GM21717 (cell line): Measurements from ENCODE around the gene PCGF2.
"Not testable (repeated sequence)": the region's sequence is repeated elsewhere in the genome, so short reads cannot be mapped to it uniquely, and the experiment has no call there.

Experiments used
- ATAC-seq: cut with Tn5 transposase; IDR thresholded peaks from one replicate; pipeline ENCODE4 v1.9.1; 2021; ENCODE audit warnings: mild to moderate bottlenecking, moderate library complexity; ENCODE audit not compliant: unreplicated experiment

The PCGF2 gene

GRCh38 chr17:38748149-38748891 lies at the start of gene PCGF2:
PCGF2 (minus strand) TSS chr17:38748336; CDS start chr17:38740402, 7,934 bp downstream.
- no peak for ATAC-seq

DNA sequence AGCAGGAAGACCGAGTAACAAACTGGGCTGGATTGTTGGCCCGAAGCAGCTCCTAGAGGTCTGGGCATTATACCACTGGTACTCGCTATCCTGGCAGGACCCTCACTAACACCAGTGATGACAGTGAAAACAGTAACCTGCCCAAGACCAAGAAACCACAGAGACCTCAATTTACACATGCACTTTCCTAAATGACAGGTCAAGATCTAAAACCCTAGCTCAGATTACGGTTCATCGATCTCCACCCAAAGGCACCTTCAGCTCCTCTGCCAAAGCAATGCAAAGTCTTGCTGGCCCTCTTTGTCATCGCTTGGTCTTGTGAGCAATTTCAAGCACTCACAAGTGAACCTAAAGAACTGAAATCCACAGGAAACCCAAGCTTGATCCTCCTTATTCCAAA lies 49.7 kb upstream of the PCGF2 start:
- no peak for ATAC-seq

DNA sequence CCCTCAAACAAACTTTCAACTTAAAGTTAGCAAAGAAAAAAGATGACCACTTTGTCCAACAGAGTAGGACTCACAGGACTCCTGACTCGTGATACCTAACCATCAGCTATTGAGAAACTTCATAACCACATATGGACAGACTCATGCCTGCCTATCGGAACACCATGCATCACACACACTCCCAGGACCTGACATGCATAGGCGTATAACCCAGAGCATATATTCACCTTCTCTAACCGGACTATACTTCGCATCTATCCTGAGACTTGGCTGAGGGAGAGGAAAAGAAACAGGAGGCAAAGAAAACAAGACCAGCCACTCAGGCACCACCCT lies 49.0 kb upstream of the PCGF2 start:
- no peak for ATAC-seq

- ATAC-seq: no peak
Measured at GRCh38 chr17:38796451-38797157, 48.5 kb upstream of the PCGF2 start.

- no peak for ATAC-seq
Measured at GRCh38 chr17:38794221-38794620, 46.1 kb upstream of the PCGF2 start.

- ATAC-seq: no peak
Measured at GRCh38 chr17:38791162-38791561, 43.0 kb upstream of the PCGF2 start.

DNA sequence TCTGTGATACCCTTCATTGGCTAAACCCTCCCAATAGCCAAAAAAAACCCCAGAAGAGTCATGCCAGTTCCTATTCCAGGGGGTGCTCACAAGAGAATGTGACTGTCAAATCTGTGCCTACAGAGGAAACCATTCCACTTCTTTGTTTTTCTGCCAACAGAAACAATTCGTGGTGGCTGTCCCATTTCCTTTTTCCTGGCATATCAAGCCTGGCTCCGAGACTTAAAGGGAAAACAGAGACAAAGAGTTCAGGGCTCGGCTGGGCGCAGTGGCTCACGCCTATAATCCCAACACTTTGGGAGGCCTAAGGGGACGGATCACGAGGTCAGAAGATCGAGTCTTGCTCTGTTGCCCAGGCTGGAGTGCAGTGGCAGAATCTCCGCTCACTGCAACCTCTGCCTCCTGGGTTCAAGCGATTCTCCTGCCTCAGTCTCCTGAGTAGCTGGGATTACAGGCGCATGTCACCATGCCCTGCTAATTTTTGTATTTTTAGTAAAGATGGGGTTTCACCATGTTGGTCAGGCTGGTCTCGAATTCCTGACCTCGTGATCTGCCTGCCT lies 42.1 kb upstream of the PCGF2 start:
- ATAC-seq: not testable (repeated sequence)

DNA sequence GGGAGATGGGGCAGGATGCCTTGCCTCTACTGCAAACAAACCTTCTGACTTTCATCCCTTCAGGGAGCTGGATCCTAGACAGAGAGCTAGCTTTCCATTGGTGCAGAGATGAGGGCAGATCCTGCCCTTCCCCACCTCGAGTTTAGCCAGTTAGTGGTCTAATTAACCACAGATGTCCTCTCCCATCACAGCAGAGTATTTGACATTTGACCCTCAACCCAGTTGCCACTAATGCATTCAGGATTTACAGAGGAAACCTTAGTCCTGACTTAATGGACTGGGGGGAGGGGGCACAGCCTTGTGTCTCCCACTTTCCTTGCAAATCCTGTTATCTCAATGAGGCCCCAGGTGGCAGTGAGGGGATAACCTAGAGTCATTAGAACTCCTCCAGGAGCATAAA lies 41.0 kb upstream of the PCGF2 start:
- no peak for ATAC-seq

DNA sequence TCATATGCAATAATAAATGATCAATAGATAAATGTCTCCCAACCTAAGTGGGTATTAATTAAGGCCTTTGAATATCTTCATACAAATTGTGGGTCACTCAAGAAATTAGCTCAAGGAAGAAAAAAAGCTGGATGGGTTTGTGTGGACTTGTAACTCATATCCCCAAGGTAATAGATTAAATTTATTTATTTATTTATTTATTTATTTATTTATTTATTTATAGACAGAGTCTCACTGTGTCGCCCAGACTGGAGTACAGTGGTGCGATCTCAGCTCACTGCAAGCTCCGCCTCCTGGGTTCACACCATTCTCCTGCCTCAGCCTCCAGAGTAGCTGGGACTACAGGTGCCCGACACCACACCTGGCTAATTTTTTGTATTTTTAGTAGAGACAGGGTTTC lies 39.9 kb upstream of the PCGF2 start:
- ATAC-seq: not testable (repeated sequence)

DNA sequence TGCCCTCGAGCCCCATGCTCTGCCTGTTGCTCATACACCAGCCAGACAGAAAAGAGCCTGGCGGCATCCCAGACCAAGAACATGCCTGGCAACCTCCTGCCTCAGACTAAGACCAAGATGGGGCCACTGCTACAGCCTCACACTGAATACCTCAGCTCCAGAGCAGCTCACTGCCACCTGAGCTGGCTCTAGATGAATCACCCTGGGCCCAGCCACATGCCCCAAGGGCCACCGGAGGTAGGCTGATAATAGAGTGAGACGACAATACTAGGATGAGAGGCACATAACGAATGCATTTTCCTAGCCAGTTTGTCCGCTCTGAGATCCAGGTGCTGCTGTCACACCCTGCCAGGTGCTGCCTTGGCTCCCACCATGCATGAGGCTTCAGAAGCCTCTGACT lies 38.2 kb upstream of the PCGF2 start:
- ATAC-seq: no peak

- ATAC-seq: no peak
Measured at GRCh38 chr17:38783227-38783626, 35.1 kb upstream of the PCGF2 start.

DNA sequence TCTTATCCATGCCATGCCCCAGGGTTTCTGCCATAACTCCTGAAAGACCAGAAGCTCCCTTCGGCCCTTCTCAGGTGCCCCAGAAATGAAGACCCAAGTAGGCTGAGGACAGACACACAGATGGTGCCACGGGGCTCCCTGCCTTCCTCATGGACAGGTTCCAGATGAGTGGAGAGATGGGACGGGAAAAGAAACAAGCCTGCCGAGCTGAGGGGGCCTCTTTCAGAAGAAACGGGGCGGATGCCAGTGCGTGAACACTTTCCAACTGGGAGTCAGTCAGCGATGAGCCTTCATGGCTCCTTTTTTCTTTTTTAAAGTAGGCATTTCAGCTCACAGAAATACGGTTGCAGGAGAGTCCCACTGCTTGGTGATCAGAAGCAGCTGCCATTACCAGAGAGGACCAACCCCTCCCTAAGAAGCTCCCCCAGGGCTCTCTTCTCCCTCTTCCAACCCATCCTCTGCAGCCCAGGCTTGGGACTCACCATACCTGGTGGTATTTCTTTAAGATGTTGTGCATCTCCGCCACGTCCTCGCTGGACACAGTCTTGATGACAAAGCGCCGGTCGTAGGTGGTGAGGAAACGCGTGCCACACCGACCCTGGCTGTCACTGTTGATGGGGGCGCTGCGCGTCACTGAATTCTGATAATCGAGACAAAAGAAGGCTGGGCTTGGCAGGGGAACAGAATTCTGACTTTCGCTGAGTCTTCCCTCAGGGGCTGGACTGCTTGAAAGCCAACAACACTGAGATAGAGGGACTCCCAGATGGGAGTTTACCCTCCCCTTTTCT lies 32.0 kb upstream of the PCGF2 start:
- ATAC-seq: no peak

GRCh38 chr17:38777641-38778250 lies 29.6 kb upstream of the PCGF2 start:
- ATAC-seq: no peak

- no peak for ATAC-seq
Measured at GRCh38 chr17:38773258-38773657, 25.1 kb upstream of the PCGF2 start.

DNA sequence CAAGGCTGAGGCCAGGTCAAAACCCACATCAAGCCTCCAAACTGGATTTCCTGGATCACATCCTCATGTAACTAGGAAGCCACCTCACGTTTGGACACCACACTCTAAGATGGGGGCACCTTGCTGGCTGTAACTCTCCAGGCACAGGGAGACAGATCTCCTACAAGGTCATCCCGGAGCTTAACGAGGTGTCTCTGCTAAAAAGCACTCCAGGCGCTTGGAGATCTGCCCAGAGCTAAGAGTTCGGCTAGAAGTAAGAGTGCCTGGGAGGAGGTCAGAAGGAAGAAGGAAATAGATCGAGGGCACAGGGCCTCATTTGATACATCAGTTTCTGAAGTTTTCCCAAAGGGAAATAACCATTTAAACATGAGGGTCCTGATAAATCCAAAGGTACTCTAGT lies 20.3 kb upstream of the PCGF2 start:
- no peak for ATAC-seq

GRCh38 chr17:38766341-38766740 lies 18.2 kb upstream of the PCGF2 start:
- no peak for ATAC-seq

DNA sequence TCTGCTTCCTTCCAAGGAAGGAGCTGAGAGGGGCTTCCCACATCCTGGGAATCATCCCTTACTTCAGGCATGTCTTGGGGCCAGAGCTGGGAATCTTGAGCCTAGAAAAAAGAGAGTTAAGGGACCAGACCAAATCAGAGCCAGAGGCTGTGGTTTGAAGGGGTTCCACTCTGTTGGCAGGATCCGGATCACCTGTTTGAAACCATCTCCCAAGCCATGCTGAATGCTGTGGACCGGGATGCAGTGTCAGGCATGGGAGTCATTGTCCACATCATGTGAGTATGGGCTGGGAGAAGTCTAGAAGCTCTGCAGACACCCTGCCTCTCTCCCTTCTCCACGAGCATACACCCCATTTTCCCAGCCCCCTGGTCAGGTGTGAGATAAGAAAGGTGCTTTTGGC lies 14.1 kb upstream of the PCGF2 start:
- ATAC-seq: no peak

- ATAC-seq: no peak
Measured at GRCh38 chr17:38761612-38762011, 13.5 kb upstream of the PCGF2 start.

- ATAC-seq: no peak
Measured at GRCh38 chr17:38753071-38753506, 5.0 kb upstream of the PCGF2 start.

- ATAC-seq: peak; percentile 68
Measured at GRCh38 chr17:38752308-38753070, 4.4 kb upstream of the PCGF2 start, which contains the start of gene PSMB3. PSMB3 (plus strand) TSS chr17:38752741; CDS start chr17:38752827, 86 bp downstream.
